NAMALWA (cell line): ENCODE measurements around the gene RAD51B.

Experiments used
- DNase-seq: peaks from one replicate; pipeline ENCODE4 v3.0.0-alpha.2; 2015; ENCODE audit warnings: low spot score

Gene RAD51B

GRCh38 chr14:68556253-68556652 is 736.7 kb downstream of the RAD51B start:
- DNase-seq = no peak

- DNase-seq = no peak
These were observed 738.1 kb downstream of the RAD51B start for GRCh38 chr14:68557648-68558047.

DNA sequence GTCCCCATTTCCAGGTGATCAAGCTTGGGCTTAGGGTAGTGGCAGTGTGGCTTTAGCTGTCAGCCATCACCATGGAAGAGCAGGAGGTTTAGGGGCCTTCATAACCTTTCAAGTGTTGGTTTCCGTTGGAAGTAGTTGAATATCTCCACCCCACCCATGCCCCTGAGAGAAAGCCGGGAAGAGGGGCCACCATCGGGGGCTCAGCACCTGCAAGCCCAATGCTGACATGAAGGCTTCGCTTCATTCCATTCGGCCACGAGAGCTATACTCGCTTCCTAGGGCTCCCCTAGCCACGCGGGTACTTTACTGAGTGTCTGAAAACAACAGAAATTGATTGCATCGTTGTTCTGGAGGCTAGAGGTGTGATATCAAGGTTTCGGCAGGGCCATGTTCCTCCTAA is 738.5 kb downstream of the RAD51B start:
- no peak for DNase-seq

DNA sequence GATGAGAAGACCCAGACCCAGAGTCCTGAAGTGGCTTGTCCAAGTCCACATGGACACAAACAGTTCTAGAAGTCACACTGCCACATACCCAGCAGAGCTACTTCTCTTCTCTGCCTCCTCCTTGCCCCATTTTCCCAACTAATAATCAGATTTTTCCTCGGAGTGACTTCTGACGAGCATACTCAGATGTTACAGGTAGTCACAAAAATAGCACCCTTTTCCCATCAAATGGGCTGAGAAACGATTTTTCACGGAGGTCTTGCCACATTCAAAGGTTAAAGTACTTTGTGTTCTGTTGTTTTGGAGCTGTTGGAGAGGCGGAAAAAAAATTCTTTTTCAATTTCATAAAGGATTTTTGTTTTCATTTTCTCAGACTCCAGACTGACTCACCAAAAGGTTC is 740.4 kb downstream of the RAD51B start:
- DNase-seq = no peak

- no peak for DNase-seq
These were observed 742.0 kb downstream of the RAD51B start for GRCh38 chr14:68561531-68562007.

- no peak for DNase-seq
These were observed 743.3 kb downstream of the RAD51B start for GRCh38 chr14:68562911-68563250.

- DNase-seq = no peak
These were observed 743.9 kb downstream of the RAD51B start for GRCh38 chr14:68563251-68564131.

DNA sequence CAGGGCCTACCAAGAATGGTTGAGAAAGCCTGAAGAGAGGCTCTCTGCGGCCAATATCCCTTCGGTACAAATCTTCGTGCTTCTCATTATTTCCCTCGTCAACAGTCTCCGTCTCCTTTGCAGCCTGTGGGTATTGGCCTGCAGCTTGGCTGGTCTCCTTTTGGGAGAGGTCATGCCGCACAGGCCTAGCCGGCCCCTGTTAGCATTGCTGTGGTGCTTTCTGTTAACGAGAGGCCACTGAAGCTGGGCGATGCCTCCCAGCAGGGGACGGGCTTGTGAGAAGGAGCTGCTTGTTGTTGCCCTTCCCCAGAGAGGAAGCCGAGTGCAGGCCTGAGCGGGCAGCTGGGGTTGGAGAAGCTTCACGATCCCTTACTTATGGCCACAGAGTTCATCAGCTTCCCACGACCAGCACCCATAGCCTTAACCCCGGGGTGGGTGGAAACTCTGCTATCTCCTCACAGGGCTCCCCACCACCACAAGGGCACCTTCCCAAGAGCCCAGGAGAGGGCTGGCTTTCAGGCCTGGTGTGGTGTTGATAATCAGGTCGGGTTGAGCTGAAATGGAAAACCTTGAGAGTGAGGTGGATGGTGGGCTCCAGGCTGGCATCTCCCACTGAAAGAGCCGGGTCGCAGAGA is 744.7 kb downstream of the RAD51B start:
- no peak for DNase-seq

GRCh38 chr14:68564826-68565759 is 745.5 kb downstream of the RAD51B start:
- DNase-seq = no peak

- no peak for DNase-seq
These were observed 746.5 kb downstream of the RAD51B start for GRCh38 chr14:68566075-68566474.

DNA sequence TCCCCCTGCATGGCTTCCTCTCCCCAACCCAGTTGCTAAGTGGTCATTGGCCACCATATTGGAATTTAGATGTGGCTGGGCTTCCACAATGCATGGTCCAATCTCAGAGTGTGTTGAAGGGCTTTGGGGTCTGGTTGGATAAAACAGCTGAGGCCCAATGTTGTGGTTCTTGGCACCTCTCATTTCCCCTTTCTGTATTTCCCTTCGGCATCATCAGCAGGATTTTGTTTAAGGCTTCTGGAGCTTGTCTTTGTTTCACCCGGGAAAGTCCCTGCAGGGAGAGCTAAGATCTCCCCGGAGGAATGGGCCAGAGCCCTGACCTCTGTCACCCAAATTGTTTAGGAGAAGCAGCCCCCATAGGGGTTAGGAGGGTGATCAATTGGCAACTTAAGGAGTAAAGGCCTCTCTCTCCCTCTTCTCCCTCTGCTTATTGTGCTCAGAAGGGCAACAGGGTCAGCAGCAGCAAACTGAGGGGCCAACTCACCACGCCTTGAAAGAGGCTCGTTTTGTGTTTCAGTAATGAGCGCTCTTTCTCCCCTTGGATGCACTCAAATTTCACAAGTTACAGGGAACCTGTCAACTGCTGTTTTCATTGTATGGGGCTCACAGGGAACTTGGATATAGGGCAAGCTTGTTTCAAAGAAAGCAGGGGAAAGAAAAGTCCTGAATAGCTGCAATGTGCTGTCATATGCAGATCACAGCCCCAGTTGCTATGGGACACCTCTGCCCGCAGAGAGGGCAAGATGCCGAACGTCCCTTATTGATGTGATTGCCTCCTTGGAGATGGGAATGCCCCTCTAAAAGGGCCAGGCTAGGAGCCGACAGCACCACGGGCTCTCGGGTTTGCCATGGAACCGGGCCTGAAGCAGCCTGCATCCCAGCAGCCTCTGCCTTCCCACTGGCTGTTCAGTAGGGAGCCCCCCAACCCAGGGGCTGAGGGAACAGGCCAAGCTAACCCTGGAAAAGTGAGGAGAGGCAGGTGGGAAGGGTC is 749.6 kb downstream of the RAD51B start:
- no peak for DNase-seq

DNA sequence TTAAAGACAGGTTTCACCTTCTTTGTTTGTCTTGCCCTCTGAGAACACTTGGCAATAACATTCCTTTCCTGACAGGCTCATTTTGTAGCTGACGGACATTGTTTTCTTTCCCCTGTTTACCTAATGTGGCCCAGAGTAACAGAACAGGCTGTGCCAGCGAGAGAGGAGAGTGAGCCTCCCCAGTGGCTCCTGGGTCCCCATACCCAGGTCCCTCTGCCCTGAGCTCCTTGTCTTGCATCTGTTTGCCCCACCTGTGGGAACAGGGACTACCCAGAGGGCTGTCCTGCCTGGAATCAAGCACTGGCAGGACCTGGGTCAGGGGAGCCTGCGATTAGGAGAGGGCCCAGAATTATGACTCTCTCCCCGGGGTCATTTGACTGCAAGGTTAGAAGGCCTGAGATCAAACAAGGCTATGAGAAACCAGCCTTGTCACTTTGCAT is 750.4 kb downstream of the RAD51B start:
- no peak for DNase-seq

DNA sequence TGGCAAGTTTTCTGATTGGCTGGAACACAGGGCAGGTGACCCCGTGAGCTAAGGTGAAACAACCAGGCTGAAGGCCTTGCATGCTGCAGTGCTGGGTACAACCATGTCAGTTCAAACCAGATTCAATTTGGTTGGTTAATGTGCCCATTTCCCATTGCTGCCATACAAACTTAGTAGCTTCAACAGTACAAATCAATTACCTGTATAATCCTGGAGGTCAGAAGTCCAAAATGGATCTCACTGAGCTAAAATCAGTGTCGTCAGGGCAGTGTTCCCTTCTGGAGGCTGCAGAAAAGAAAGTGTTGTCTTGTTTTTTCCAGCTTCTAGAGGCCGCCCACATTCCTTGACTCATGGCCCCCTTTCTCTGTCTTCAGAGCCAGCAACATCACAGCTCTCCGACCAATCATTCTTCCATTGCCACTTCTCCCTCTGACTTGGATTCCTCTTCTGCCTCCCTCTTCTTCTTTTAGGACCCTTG is 751.6 kb downstream of the RAD51B start:
- DNase-seq = no peak

- no peak for DNase-seq
These were observed 752.4 kb downstream of the RAD51B start for GRCh38 chr14:68571928-68572525.

DNA sequence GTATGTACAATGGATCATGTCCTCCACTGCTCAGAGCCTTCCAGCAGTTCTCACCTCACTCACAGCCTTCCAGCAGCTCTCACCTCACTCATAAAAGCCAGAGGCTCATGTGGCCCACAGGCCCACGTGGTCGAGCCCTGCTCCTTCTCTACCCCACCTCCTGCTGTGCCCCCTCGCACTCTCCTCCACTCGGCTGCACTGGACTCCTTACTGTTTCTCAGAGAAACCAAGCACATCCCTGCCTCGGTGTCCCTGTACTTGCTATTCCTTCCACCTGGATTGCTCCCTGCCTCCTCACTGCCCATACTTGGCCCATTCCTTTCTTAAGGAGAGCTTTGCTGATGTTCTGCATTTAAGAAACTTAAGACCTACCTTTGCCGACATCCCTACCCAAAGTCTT is 753.5 kb downstream of the RAD51B start:
- DNase-seq = no peak

DNA sequence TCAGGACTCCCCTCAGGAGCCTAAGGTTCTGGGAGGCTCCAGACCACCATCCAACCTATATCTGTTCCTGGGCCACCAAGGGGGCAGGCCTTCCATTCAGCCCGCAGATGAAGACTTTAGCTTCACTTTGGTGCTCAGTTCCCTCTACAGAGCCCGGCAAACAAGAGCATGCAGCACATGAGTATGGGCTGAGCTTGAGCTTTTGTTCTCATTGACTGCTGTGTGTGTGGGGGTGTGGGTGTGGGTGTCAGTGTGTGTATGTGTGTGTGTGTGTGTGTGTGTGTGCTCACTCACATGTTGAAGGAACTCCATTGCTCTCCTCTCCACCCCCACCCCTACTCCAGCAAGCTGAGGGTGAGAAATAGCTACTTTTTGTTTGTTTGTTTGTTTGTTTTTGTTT is 754.1 kb downstream of the RAD51B start:
- DNase-seq = no peak

DNA sequence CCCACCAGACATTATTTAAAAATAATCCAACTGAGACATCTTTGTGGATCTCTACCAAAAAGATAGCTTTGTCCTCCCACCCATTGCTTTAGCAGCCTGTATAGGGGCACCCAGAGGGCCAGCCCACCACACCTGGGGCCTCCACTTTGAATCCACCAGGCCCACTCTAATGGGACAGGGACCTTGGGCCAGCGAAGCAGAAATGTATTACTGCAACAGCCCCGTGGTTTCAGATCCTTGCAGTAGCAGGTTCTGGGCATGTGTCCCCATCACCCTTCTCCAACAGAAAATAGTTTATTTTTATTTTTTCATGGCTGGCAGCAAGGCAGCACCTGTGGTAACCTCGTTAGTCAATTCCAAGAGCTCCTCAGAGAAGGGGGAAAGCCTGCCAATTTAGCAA is 754.9 kb downstream of the RAD51B start:
- no peak for DNase-seq

DNA sequence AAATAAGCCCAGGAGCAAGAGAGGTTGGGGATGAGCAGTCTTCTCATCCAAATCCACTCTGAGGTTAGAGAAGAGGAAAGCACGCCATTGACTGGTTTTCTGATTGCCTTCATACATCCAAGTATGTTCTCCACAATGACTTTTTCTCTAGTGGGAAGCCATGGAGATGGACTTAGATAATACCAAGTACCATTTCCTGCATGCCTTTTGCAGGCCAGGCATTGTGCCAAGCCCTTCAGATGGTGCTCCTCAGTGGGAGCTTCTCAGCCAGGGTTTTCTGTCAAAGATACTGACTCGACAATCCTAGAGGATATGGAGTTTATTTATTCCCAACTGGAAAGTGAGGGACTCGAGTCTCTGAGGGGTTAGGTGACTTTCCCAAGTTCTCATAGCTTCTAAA is 755.3 kb downstream of the RAD51B start:
- DNase-seq = no peak

DNA sequence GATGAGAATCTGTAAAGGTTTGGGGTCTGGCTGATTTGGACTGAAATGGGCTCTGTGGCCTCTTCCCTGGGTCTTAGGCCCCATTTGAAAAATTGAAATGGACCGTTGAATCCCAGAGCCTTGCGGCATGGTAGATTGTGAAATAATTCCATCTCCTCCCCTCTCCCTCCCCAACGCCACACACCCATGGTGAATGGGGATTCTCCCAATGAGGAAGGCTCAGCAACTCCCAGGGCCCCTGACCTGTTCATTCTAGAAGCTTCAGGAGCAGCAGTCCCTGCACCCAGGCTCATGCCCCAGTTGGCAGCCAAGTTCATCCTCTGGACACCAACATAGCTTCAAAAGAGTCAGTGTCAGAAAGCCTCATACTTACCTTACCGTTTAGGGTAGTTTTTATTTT is 755.8 kb downstream of the RAD51B start:
- DNase-seq = no peak

- DNase-seq = no peak
These were observed 756.5 kb downstream of the RAD51B start for GRCh38 chr14:68576031-68576430.
